Activated CD4-positive, alpha-beta T cell treated with anti-CD3 and anti-CD28 coated beads, Interleukin-2, Interleukin-4, amounts not matched to agents 100 ng/mL and 50 ng/mL, durations not matched to agents 16 hours and 8 hours (primary cell): ENCODE measurements around the gene ZNF862.
"Not testable (repeated sequence)": the region's sequence is repeated elsewhere in the genome, so short reads cannot be mapped to it uniquely, and the experiment has no call there.

Experiments
- DNase-seq: peaks from one replicate; pipeline ENCODE4 v3.0.0-alpha.2; 2020; ENCODE audit warnings: low spot score

ZNF862 gene

DNA sequence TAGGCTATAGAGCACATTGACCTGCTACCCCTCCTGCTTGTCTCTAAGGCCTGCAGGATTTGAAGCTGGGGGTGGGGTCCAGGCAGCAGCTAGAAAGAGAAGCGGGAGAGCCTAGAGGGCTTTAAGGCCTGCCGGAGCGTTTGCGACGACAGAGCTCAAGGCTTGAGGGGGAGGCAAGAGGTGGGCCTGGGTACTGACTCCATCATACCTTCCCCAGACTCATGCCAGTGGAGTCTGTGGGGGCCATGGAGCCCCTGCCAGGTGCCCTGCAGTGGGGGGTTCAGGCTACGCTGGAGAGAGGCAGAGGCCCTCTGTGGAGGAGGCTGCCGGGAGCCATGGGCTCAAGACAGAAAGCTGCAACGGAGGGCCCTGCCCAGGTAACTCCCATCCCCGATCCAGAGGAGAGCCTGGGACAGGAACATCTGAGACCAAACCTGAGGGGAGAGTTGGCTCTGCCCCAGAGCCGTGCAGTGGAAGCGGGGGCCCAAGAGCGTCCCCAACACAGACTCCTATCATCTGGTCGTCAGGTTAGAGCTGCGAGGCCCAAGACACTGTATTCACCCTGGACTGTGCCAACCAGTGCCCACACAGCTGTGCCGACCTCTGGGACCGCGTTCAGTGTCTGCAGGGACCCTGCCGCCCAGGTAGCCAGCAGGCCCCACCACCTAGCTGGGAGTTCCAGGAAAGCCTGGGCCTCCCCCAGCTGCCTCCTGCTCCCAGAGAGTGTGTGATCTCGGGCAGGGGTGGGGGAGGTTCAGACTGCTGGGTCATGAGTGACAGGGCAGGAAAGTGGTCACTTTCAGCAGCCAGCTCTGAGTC, 13.2 kb upstream of the ZNF862 start:
- DNase-seq = no peak

DNA sequence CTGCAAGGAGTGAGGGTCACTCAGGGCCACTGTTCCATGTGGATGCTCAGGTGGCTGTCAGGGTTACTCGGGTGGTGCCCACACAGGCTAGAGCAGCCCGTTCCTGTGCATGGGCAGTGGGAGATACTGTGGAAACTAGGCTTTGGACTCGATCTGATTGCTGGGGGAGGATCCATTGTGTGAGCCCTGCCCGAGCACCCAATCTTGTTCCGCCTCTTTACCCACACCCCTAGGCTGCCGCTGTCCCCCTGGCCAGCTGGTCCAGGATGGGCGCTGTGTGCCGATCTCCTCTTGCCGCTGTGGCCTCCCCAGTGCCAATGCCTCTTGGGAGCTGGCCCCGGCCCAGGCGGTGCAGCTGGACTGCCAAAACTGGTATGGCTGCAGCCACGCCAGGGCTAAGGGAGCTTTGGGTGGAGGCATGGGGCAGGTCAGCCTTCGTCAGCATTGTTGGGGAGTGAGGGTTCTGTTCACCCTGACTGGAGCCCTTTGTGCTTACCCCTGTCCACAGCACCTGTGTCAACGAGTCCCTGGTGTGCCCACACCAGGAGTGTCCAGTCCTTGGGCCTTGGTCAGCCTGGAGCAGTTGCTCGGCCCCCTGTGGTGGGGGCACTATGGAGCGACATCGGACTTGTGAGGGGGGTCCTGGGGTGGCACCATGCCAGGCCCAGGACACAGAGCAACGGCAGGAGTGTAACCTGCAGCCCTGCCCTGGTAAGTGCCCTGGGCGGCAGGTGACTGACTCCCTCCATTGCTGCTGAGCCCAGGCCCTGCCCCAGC, 12.4 kb upstream of the ZNF862 start:
- DNase-seq = no peak

DNA sequence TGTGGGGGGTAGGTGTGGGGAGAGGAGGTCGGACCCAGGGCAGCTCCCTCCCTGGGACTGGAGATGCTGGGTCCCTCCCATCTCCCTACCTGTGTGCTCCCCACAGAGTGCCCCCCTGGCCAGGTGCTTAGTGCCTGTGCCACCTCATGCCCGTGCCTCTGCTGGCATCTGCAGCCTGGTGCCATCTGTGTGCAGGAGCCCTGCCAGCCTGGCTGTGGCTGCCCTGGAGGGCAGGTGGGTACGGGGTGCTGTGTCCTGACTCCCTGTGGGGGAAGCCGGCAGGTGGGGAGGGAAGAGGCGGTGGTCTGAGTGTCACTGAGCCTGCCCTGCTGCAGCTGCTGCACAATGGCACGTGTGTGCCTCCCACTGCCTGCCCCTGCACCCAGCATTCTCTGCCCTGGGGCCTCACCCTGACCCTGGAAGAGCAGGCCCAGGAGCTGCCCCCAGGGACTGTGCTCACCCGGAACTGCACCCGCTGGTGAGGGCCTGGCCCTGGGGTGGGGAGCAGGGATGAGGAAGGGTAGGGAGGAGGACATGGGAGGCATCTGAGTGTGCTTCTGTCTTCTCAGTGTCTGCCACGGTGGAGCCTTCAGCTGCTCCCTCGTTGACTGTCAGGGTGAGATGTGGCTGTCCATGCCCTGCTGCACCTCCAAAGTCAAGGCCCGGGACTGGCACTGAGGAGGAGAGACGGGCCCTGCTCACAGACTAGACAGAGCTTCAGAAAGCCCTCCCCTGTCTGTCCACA, 11.7 kb upstream of the ZNF862 start:
- DNase-seq = no peak

DNA sequence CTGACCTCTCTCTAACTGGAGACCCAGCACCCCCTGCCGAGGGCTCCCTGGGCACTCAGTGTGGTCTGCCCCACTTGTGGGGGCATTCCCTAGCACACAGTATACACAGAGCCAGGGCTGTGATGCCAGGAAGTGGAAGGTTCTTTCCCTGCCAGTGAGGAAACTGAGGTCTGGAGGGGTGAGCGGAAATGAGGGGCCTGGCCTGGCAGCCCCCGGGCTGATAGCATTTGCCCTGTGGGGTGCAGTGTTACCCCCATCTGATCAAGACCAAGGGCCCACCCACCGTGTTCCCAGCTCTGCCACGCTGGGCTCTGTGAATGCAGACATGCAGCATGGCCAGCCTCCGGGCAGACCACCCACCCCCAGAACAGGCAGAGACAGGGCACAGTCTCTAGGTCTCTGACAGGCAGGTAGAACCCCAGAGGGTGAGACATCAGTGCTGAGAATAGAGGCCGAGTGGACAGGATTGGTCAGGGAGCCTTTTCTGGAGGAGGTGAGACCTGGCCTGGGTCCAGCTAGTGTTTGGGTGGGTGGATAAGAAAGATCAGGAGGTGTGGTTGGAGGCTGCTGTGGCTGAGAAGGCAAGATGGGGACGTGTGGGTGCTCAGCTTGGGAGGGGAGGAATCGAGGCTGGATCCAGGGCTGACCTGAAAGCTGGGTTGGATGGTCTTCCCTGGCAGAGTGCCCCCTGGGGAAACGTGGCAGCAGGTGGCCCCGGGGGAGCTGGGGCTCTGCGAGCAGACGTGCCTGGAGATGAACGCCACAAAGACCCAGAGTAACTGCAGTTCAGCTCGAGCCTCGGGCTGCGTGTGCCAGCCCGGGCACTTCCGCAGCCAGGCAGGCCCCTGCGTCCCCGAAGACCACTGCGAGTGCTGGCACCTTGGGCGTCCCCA, 10.8 kb upstream of the ZNF862 start:
- no peak for DNase-seq

DNA sequence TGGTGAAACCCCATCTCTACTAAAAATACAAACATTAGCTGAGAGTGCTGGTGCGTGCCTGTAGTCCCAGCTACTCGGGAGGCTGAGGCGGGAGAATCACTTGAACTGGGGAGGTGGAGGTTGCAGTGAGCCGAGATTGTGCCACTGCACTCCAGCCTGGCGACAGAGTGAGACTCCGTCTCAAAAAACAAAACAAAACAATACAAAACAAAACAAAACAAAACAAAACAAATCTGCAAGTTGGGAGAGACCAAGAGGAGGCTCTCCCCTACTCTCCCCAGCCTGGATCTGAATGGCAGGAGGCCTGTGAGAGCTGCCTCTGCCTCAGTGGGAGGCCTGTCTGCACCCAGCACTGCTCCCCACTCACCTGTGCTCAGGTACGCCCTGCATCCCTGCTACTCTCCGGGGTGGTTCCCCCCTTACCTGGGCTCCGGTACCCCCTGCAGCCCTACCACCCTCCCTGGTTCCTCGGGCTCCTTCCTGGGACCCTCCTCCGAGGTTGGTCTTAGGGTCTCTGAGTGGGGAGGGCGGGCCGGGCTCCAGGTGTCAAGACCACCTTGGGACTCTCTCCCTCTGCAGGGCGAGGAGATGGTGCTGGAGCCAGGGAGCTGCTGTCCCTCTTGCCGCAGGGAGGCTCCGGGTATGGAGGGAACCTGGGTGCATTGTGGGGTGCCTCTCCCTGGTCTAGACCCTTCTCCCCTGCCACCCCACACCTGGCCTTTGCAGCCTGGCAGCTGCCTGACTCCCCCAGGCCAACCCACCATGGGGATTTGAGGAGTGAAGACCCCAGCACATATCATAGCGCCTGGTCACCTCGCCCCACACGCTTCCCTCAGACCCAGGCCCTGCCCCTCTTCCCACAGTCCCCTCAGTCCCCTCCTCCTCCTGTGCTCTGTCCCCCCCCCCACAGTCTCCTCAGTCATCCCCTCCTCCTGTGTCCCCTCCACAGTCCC, 9.5 kb upstream of the ZNF862 start:
- no peak for DNase-seq

DNA sequence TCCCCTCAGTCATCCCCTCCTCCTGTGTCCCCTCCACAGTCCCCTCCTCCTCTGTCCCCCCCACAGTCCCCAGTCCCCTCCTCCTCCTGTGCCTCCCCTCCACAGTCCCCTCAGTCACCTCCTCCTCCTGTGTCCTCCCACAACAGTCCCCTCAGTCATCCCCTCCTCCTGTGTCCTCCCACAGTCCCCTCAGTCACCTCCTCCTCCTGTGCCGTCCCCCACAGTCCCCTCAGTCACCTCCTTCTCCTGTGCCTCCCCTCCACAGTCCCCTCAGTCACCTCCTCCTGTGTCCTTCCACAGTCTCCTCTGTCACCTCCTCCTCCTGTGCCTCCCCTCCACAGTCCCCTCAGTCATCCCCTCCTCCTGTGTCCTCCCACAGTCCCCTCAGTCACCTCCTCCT, 7.6 kb upstream of the ZNF862 start:
- not testable (repeated sequence) for DNase-seq

DNA sequence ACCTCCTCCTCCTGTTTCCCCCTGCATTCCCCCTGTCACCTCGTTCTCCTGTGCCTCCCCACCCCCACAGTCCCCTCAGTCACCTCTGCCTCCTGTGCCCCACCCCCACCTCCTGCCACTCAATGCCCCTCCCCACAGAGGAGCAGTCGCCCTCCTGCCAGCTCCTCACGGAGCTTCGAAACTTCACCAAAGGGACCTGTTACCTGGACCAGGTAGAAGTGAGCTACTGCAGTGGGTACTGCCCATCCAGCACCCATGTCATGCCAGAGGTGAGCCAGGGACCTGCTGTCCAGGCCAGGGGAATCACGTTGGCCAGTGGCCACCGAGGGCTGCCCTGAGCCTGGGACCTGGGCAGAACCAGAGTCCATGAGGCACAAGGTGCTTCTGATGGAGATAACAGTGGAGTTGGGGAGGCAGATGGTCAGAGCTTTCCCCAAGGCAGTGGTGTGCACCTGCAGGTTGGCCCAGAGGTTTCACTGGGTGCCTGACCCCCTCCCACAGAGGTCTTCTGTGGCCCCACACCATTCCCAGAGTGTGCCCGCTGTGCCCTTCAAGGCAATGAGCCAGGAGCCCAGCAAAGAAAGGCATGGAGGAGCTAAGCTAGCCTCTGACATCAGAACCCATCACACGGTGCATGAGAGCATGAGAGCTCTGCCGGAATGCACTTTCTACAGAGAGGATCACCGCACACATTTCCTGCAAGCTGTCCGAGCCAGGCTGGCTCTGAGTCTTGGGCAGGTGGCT, 7.0 kb upstream of the ZNF862 start:
- no peak for DNase-seq

DNA sequence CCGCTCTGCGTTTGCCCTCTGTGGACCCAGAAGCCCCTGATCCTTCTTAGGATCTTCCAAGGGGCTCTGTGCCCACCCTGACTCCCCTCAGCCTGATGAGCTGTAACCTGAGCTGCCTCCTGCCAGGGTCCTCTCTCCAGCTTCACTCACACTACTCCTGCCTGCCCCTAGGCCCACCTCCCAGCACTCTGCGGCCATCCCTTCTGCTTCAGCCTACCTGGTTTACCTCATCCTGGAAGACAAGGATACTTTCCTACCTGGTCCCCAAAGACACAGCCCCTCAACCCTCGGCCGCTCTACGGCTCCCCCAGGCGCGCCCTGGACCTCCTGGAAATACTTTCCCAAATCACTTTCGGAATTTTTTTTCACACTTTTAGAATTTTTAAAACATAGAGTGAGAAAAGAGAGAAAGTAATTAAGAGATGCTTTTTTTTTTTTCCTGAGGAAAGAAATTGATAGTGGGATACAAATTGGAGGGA, 6.4 kb upstream of the ZNF862 start:
- no peak for DNase-seq

DNA sequence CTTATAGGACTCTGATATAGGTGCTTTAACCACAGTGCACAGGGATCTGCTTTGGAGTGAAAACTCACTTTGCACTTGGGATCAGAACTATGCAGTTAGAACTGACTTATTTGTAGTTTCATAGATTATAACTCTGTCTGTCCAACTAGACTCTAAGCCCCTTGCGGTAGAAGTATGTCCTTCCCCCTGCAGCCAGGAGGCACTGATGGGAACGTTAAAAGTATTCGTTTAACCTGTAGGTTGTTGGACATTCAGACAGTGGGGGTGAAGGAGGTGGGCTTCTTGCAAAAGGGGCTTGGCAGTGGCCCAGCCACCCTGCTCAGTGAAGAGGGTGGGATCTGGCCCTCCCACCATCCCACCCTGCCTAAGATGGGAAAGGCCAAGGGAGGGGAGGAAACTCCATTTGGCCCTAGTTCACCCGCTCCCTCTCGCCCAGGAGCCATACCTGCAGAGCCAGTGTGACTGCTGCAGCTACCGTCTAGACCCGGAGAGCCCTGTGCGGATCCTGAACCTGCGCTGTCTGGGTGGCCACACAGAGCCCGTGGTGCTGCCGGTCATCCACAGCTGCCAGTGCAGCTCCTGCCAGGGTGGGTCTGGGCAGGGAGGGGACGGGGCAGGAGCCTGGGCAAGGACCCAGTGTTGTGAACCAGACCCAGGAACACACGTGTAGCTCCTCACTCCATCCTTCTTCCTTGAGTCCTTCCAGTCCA, 5.7 kb upstream of the ZNF862 start:
- no peak for DNase-seq

DNA sequence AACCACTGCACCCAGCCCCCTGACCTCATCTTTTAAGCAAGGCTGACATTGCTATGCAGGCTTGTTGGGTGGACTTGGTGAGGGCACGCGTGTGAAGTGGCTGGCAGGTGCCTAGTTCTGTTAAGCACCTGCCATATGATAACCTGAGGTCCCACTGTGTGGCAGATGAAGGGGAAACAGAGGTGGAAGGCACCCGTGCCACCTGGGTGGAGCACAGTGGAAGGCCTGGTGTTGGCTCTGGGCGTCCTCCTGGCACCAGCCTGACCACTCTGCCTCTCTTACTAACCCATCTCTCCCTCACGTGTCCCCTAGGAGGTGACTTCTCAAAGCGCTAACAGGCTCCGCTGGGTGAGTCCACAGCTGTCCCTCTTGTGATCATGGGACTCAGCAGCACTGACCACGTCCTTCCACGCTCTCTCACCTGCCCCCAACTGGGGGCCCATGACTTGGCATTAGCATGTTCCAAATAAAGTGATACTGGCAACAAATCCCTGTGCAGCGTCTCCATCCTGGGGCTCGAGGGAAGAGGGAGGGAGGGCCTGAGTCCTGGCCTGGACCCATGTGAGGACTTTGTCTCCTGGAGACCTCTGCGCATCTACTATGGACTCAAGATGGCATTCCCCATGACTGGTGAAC, 4.6 kb upstream of the ZNF862 start:
- DNase-seq = no peak

DNA sequence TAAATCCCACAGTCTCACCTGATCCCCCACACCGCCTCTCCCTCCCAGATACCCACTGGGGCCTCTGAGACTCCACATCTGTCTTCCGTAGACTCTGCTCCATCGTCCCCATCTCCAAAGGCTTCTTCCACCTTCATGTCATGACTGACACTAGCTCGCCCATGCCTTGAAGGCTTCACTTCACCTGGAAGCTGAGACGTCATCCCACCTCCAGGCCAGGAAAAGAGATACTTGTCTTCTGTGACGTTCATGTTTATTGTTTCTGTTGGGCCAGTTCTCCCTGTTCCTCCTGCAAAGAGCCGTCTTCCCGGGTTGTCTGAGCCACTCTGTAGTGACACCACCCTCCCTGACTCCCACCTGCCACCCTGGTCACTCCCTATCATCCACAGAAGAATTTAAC, 3.6 kb upstream of the ZNF862 start:
- no peak for DNase-seq

DNA sequence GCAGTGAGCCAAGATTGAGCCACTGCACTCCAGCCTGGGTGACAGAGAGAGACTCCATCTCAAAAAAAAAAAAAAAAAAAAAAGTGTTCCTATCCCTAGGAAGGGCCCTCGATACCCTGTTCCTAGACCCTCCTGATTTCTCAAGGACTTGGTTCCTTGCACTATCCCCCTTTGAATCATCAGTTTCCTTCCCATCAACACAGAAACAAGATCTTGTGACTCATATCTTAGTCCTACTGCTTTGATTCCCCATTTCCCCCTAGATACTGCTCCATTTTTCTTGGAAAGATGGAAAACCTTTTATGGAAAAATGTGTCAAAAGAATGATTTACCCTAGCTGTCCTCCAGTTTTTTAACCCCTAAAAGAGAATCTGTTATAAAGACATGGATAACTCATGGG, 1.7 kb upstream of the ZNF862 start:
- DNase-seq = no peak

DNA sequence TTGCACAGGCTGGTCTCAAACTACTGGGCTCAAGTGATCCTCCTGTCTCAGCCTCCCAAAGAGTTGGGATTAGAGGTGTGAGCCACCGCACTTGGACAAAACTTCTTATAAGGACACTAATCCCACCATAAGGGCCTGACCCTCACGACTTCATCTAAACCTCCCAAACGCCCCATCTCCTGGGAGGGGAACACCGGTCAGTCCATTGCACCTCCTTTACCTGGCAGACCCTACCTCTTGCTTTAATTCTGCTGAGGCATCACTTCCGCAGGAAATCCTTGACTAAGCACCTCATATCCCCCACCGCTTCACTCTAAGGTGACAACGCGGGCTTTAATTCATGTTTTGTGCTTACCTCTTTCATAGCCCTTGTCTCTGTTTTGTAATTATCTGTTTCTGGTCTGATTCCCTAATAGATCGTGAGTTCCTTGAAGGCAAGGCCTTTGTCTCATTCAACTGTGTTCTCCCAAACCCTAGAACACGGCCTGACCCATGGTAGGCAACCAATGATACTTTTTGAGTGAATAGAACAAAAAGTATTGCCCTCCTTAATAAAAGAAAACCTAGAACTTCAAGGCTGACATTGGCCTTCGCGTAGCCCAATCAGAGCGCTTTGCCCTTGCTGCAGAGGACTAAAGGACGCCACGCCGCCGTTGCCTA, 481 bp upstream of the ZNF862 start:
- no peak for DNase-seq

DNA sequence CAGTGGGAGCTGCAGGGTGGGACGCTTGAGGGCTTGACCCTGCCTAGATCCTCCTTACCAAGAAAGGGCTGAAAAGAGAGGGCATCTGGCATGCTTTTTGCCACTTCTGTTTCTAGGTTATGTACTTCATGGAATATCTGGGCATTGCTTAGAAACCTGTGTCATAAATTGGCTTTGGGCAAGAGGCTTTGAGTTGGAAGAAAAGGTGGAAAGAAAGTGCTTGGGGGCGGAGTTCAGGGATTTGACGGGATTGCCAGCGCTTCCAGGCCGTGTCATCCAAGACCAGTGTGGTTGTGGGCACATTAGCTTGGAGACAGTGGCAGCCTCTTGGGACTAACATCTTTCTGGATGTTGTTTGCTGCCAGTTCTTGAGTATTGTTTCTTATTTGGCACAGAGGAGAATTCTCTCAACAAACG, 825 bp downstream of the ZNF862 start:
- DNase-seq = no peak

DNA sequence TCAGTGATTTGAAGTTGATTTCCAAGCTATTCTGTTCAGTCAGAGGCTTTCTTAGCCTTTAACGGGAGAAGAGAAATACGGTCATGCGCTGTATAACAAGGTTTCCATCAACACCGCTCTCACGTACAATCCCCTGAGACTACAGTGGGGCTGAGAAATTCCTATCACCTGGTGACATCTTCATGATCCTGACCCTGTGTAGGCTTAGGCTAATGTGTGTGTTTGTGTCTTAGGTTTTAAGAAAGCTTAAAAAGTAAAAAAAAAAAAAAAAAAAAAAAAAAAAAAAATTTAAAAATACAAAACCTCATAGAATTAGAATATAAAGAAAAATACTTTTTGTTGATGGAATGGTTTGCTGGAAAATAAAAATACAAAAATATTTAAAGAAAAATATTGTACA, 1.8 kb downstream of the ZNF862 start:
- DNase-seq = no peak

DNA sequence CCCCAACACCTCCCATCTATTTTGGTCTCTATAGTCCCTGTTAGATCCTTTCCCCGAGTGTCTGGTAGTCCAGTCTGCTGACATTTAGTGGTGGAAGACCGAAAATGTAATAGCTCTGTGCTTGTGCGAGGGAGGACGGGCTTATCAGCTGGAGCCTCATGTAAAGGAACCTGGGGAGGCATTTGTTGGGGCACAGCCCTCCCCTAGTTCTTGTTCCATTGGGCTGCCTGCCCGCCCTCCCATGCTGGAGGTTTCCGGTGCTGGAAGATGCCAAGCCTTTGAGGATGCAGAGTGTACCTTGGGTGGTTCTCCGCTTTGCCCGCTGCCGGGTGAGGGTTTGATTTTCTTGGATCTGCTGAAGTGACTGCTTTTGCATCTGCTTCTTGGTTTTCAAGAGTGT, 5.4 kb downstream of the ZNF862 start:
- DNase-seq = no peak

DNA sequence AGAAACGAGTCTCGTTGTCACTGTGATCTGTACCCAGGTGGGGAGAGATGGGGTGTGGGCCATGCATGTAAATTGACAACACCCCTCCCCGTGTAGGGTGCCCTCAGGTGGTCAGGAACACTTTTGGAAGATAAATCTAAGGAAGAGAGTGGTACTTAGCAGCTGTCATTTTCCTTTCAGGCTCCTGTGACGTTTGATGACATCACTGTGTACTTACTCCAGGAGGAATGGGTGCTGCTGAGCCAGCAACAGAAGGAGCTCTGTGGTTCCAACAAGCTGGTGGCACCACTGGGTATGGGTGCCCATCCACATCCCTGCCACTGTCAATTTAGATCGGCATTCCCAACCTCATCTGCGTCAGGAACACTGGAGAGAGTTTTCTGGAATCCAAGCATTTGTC, 6.3 kb downstream of the ZNF862 start:
- no peak for DNase-seq
